ENCODE measurements around the gene SLC1A2.

DNA sequence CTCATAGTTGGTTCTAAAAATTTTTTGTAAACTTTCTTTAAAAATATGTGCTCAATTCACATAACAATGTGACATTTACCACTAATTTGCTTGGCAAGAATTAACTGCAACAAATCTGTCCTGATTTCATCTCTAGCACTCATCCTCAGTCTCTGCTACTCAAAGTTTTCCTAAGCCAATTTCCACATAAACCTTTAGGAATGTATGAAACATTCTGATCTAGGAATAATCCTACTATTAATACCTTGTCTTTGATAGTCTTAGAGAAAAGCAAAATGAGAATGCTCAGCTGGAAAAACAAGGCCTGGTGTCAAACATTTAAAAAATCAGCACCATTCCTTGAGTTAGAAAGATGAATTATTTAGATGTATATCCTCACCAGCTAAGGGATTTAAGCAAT, 166.1 kb downstream of the SLC1A2 start:
- TF ChIP-seq, protein P1, sequence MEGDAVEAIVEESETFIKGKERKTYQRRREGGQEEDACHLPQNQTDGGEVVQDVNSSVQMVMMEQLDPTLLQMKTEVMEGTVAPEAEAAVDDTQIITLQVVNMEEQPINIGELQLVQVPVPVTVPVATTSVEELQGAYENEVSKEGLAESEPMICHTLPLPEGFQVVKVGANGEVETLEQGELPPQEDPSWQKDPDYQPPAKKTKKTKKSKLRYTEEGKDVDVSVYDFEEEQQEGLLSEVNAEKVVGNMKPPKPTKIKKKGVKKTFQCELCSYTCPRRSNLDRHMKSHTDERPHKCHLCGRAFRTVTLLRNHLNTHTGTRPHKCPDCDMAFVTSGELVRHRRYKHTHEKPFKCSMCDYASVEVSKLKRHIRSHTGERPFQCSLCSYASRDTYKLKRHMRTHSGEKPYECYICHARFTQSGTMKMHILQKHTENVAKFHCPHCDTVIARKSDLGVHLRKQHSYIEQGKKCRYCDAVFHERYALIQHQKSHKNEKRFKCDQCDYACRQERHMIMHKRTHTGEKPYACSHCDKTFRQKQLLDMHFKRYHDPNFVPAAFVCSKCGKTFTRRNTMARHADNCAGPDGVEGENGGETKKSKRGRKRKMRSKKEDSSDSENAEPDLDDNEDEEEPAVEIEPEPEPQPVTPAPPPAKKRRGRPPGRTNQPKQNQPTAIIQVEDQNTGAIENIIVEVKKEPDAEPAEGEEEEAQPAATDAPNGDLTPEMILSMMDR (IDR thresholded peaks at IDR 0.05), result no peak
- TF ChIP-seq POLR2A (IDR thresholded peaks at IDR 0.05; ENCODE audit: low read depth), result no peak
